ENCODE measurements around the gene IGF2R.

The IGF2R gene

DNA sequence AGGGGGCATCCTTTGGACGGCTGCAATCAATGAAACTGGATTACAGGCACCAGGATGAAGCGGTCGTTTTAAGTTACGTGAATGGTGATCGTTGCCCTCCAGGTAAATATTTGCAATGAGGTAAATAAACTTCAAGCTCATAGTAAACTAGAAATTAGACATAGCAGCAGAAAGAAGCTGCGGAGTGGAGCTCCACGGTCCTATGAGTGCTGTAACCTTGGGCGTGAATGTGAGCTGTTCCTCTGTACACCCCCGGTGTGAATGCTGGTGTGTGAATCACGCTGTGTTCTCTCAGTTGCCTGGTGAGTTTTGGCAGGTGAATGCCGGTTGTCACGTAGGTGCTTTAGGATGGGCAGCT is 110.8 kb downstream of the IGF2R start:
- no peak overlapping the region for H3K4me3 ChIP-seq (ENCODE audit: control insufficient read depth, low read depth, low read length)
- TF ChIP-seq, protein P1, sequence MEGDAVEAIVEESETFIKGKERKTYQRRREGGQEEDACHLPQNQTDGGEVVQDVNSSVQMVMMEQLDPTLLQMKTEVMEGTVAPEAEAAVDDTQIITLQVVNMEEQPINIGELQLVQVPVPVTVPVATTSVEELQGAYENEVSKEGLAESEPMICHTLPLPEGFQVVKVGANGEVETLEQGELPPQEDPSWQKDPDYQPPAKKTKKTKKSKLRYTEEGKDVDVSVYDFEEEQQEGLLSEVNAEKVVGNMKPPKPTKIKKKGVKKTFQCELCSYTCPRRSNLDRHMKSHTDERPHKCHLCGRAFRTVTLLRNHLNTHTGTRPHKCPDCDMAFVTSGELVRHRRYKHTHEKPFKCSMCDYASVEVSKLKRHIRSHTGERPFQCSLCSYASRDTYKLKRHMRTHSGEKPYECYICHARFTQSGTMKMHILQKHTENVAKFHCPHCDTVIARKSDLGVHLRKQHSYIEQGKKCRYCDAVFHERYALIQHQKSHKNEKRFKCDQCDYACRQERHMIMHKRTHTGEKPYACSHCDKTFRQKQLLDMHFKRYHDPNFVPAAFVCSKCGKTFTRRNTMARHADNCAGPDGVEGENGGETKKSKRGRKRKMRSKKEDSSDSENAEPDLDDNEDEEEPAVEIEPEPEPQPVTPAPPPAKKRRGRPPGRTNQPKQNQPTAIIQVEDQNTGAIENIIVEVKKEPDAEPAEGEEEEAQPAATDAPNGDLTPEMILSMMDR (conservative IDR thresholded peaks at IDR 0.05; ENCODE audit: control insufficient read depth, insufficient read depth, low read depth, low read length) = no peak
- DNase-seq (ENCODE audit: low read depth) = no peak

DNA sequence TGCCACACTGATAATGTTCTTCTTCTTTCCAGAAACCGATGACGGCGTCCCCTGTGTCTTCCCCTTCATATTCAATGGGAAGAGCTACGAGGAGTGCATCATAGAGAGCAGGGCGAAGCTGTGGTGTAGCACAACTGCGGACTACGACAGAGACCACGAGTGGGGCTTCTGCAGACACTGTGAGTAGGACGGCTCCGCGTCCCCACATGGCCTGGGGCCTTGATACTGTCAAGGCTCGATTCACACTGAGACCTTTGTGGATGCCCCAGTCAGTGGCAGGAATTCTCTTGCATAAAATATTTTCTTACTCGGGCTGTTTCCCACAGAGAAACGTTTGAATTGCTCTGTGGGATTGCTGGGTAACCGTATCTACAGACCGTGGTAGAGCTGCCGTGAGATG is 111.2 kb downstream of the IGF2R start:
- TF ChIP-seq, protein P1 (conservative IDR thresholded peaks at IDR 0.05; ENCODE audit: control insufficient read depth, insufficient read depth, low read depth, low read length) = no peak
- DNase-seq (ENCODE audit: low read depth) = no peak

DNA sequence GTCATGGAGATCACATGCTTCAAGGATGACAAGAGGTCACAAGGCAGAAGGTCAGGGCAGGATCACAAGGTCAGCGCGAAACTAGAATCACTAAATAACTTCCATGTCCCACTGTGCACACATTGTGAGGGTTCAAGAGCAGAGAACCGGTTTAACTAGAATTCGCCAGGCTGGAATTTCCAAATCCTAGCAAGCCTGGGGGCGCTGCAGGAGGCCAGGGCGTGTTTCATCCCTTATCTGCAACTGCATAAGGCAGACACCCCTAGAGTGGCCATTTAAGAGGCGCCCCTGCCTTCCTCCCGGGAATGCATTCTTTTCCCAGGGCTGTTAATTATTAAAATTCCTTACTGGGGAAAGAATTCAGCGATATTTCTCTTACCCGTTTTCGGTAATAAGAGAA is 112.5 kb downstream of the IGF2R start:
- H3K4me3 ChIP-seq (ENCODE audit: control insufficient read depth, low read depth, low read length) = no peak overlapping the region
- DNase-seq (ENCODE audit: low read depth) = no peak
- TF ChIP-seq, protein P1 (conservative IDR thresholded peaks at IDR 0.05; ENCODE audit: control insufficient read depth, insufficient read depth, low read depth, low read length) = no peak

More for the DNA sequence above, 111.2 kb downstream of the IGF2R start:
- no peak overlapping the region for H3K4me3 ChIP-seq (ENCODE audit: control insufficient read depth, low read depth, low read length)

DNA sequence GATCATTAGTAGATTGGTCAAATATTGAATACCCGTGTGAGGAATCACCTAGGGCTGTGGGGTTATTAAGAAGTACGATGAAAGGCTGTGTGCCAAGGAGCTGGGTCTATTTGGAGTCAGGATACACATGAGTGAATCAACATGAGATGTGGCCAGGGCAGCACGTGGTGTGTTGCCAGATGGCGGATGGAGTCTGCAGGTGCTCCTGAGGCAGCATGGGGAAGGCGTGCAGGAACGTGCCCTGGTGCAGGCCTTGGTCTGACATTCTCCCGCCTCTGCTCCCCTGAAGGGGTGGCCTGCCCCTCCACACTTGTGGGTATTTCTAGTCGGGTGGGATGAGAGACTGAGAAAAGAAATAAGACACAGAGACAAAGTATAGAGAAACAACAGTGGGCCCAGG is 113.7 kb downstream of the IGF2R start:
- TF ChIP-seq, protein P1 (conservative IDR thresholded peaks at IDR 0.05; ENCODE audit: control insufficient read depth, insufficient read depth, low read depth, low read length) = no peak
- H3K4me3 ChIP-seq (ENCODE audit: control insufficient read depth, low read depth, low read length) = no peak overlapping the region
- DNase-seq (ENCODE audit: low read depth) = peak; percentile 52

DNA sequence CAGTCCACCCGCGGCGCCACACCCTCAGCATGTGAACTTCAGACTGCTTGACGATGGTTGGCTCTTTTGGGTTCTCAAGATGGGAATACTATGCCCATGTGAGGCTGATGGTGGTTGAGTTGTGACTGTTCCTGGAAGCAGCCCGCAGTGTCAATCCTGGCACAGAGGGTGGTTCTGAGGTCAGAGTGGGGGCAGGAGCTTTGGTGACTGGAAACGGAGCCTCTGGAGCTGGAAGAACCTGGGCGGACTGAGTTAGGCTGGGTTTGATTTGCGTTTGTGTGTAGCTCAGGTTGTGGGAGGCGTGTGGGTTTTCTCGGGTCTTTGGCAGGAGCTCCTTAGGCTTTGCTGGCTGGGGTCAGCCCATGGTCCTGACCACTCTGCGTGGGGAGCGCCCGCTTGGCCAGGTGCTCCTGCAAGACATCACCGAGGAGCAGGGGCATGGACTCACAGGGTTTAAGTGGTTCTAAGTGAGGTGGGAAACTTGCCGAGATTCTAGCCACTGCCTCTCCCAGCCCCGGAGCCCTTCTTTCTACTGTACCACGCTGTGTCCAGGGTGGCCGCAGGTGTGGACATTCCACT is 115.4 kb downstream of the IGF2R start:
- no peak for DNase-seq (ENCODE audit: low read depth)
- TF ChIP-seq, protein P1 (conservative IDR thresholded peaks at IDR 0.05; ENCODE audit: control insufficient read depth, insufficient read depth, low read depth, low read length) = no peak
- no peak overlapping the region for H3K4me3 ChIP-seq (ENCODE audit: control insufficient read depth, low read depth, low read length)

DNA sequence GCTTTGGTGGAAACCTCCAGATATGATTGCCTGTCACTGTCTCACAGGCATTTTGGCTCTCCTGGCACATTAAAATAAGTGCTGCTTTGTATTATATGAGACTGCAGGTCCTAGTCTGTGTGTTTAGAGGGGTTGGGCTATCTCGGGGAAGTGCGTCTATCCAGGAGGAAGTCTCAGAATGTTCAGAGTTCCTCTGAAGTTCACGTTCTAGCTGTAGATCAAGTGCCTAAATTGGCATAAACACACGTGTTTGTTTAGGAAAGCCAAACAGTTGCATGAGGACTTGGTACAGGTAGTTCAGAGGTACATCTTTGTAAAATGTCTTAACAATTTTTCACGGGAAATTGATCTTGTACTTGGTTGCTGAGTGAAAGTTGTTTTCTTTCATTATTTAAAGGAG is 116.3 kb downstream of the IGF2R start:
- H3K4me3 ChIP-seq (ENCODE audit: control insufficient read depth, low read depth, low read length) = no peak overlapping the region
- TF ChIP-seq, protein P1 (conservative IDR thresholded peaks at IDR 0.05; ENCODE audit: control insufficient read depth, insufficient read depth, low read depth, low read length) = no peak
- DNase-seq (ENCODE audit: low read depth) = no peak
